ELR (cell line): Measurements from ENCODE around the gene FNBP1.
A peak's percentile ranks its signal among the peaks of the same experiment; 100 is the strongest.
"Not testable (repeated sequence)": the region's sequence is repeated elsewhere in the genome, so short reads cannot be mapped to it uniquely, and the experiment has no call there.

Source experiments
- DNase-seq: peaks from one replicate; pipeline ENCODE4 v3.0.0-alpha.2; 2015; ENCODE audit warnings: low read depth

The FNBP1 gene

GRCh38 chr9:129954868-129955550, 88.0 kb downstream of the FNBP1 start:
- DNase-seq: no peak

GRCh38 chr9:129953736-129954135, 89.3 kb downstream of the FNBP1 start:
- DNase-seq: no peak

- no peak for DNase-seq
Measured at GRCh38 chr9:129952337-129952736, 90.7 kb downstream of the FNBP1 start.

- no peak for DNase-seq
Measured at GRCh38 chr9:129949821-129950220, 93.2 kb downstream of the FNBP1 start.

GRCh38 chr9:129948626-129949025, 94.4 kb downstream of the FNBP1 start:
- DNase-seq: not testable (repeated sequence)

GRCh38 chr9:129946246-129946995, 96.6 kb downstream of the FNBP1 start:
- DNase-seq: no peak

GRCh38 chr9:129945314-129945713, 97.7 kb downstream of the FNBP1 start:
- no peak for DNase-seq

GRCh38 chr9:129944506-129945116, 98.4 kb downstream of the FNBP1 start:
- no peak for DNase-seq

- no peak for DNase-seq
Measured at GRCh38 chr9:129939431-129939830, 103.6 kb downstream of the FNBP1 start.

GRCh38 chr9:129938291-129938979, 104.6 kb downstream of the FNBP1 start:
- DNase-seq: no peak

- DNase-seq: not testable (repeated sequence)
Measured at GRCh38 chr9:129937879-129938278, 105.1 kb downstream of the FNBP1 start.

- DNase-seq: no peak
Measured at GRCh38 chr9:129936222-129936621, 106.8 kb downstream of the FNBP1 start.

- DNase-seq: no peak
Measured at GRCh38 chr9:129934780-129935179, 108.2 kb downstream of the FNBP1 start.

- DNase-seq: no peak
Measured at GRCh38 chr9:129934041-129934591, 108.9 kb downstream of the FNBP1 start.

GRCh38 chr9:129933185-129934040, 109.6 kb downstream of the FNBP1 start:
- DNase-seq: no peak

- DNase-seq: peak; percentile 39
Measured at GRCh38 chr9:129932303-129933151, 110.5 kb downstream of the FNBP1 start.

GRCh38 chr9:129930743-129931142, 112.2 kb downstream of the FNBP1 start:
- no peak for DNase-seq

- peak; percentile 32 for DNase-seq
Measured at GRCh38 chr9:129929496-129930125, 113.4 kb downstream of the FNBP1 start.

- DNase-seq: no peak
Measured at GRCh38 chr9:129923589-129923988, 119.4 kb downstream of the FNBP1 start.

GRCh38 chr9:129921905-129922304, 121.1 kb downstream of the FNBP1 start:
- DNase-seq: no peak
